BJ (cell line): ENCODE measurements around the gene ATP5F1E. TPM values are rescaled to one million over a fixed set of nuclear protein-coding genes. Genes with fewer than 3 reads are reported as not detected.

Experiments used
- CTCF ChIA-PET: fragments of 350-600 bp; formaldehyde crosslinking; extraction: SDS; loops from one replicate; lab custom pipeline; 2021; ENCODE audit warnings: antibody characterized with exemption, inconsistent platforms; lab: Yijun Ruan, JAX
- POLR2A ChIA-PET: fragments of 300-600 bp; sonication (Branson Sonifier 250); formaldehyde crosslinking; extraction: SDS; loops from one replicate; lab custom pipeline; 2021; ENCODE audit warnings: antibody characterized with exemption; lab: Charles Lee
- DNase-seq: peaks from one replicate; pipeline ENCODE4 v3.0.0-alpha.2; 2011; ENCODE audit warnings: low read depth
- H3K27me3 ChIP-seq: 2 replicates; pipeline ENCODE4 v1.6.0; 2011; ENCODE audit warnings: low read length; ENCODE audit not compliant: control insufficient read depth, insufficient read depth
- H3K36me3 ChIP-seq: 2 replicates; pipeline ENCODE4 v1.5.1; 2011; ENCODE audit warnings: low read length; ENCODE audit not compliant: control insufficient read depth, insufficient read depth
- H3K4me3 ChIP-seq: 2 replicates; pipeline ENCODE4 v1.5.1; 2011; ENCODE audit warnings: low read depth, mild to moderate bottlenecking, control low read depth, low read length
- polyA plus RNA-seq: library from polyadenylated mRNA; depleted of rRNA; stranded (reverse); fragments of >200 nt; gene quantifications from 2 replicates; pipeline ENCODE4 v1.2.3, GENCODE V29; 2011
- TF ChIP-seq, protein P1 (sequence below): IDR thresholded peaks from 2 replicates; pipeline ENCODE4 v1.5.1; 2011; ENCODE audit warnings: low read depth, mild to moderate bottlenecking, control low read depth, inconsistent platforms, low read length, moderate library complexity; ENCODE audit not compliant: insufficient read depth

Gene ATP5F1E
- polyA plus RNA-seq, 1 experiment, result 54.5 TPM

GRCh38 chr20:59064214-59064722, 32.1 kb upstream of the ATP5F1E start:
- TF ChIP-seq, protein P1, sequence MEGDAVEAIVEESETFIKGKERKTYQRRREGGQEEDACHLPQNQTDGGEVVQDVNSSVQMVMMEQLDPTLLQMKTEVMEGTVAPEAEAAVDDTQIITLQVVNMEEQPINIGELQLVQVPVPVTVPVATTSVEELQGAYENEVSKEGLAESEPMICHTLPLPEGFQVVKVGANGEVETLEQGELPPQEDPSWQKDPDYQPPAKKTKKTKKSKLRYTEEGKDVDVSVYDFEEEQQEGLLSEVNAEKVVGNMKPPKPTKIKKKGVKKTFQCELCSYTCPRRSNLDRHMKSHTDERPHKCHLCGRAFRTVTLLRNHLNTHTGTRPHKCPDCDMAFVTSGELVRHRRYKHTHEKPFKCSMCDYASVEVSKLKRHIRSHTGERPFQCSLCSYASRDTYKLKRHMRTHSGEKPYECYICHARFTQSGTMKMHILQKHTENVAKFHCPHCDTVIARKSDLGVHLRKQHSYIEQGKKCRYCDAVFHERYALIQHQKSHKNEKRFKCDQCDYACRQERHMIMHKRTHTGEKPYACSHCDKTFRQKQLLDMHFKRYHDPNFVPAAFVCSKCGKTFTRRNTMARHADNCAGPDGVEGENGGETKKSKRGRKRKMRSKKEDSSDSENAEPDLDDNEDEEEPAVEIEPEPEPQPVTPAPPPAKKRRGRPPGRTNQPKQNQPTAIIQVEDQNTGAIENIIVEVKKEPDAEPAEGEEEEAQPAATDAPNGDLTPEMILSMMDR, result no peak
- DNase-seq, result no peak
- Histone ChIP-seq H3K36me3 (no peaks in the 10 kb centered on the region), H3K4me3 (no peak overlapping the region), H3K27me3 (peaks cover 4% of the 10 kb centered on the region; the same call in 1 of the 2 replicates)
- ChIA-PET CTCF (interaction anchor here (2.8 kb wide), 1 partner anchor 19 kb away, joined by 11 read pairs; no protein-coding TSS in a partner anchor), POLR2A (no interaction called here)

DNA sequence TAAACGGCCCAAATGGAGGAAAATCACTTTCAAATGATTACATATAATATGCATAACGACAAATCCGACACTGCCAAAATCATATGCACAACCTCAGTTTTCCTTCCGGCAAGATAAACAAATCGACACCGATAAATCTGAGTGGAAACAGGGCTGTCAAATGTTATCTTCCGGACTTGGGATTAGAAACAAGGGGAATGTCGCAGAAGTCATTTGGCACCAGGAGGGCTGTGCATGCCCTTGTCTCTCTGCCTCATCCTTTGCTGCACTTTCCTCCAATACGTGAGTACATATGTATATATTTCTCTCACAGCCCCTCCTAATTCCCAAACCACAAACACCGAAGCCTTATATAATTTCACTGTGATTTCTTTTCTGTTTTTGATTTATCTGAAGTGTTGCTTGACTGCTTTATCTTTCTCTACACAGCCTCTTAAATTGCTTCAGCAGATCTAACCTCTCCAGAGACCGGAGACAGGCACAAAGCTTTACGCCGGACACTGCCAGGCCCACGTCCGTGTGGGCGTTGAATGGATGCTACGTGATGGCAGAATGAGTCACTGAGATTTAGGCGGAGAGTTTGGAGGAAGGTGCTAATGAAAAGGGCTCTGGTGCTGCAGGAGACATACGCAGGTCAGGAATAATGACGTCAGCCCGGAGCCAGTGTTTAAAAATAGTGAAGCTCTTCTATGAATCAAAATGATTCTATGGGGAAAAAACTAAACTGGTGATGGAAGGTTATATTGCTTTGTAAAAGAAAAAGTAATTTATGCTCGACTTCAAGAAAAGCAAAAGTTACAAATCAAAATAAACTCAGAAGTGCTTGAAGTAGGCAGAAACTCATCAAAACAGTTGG, 31.5 kb upstream of the ATP5F1E start:
- Histone ChIP-seq H3K36me3 (no peaks in the 10 kb centered on the region), H3K27me3 (peaks cover 4% of the 10 kb centered on the region; the same call in 1 of the 2 replicates), H3K4me3 (no peak overlapping the region)
- ChIA-PET CTCF (no interaction called here), POLR2A (no interaction called here)
- TF ChIP-seq, protein P1, result no peak
- no peak for DNase-seq

DNA sequence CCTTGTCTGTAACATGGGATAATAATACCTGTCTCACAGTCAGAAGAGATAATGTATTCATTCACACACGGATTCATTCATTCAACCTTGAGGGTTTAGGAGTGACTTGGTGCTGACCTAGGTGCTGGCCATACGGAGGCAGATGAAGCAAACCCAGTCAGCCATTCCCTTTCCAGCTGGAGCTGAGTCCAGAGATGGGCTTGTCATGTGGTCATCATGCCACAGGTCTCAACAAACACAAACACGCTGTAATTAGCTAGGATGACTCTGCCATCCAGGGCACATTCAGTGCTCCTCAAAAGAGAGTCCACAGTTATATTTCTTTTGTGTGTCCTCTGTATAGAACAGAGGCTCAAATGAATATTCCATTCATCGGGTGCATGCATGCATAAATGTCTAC, 29.9 kb upstream of the ATP5F1E start:
- no peak overlapping the region for H3K4me3 ChIP-seq
- CTCF ChIA-PET, result no interaction called here
- POLR2A ChIA-PET, result no interaction called here
- no peaks in the 10 kb centered on the region for H3K36me3 ChIP-seq
- TF ChIP-seq, protein P1, result no peak
- no peak for DNase-seq
- H3K27me3 ChIP-seq, result peaks cover 2% of the 10 kb centered on the region; the same call in 1 of the 2 replicates

DNA sequence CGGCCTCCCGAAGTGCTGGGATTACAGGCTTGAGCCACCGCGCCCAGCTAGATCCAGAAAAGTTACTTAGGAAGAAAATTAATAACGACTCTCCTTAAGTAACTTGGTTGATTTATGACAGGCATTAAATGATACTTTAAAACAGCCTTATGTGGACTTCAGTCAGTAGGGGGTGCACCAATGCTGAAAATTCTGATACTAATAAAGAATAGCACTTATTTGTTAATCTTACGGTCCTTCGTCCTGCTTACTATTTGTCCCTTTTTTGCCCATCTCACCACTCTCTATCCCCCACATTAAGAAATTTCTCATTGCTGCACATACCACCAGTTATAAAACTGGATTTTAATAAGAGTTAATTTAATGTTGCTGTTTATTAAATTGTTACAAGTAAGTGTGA, 23.2 kb upstream of the ATP5F1E start:
- CTCF ChIA-PET, result interaction anchor here (0.6 kb wide), 1 partner anchor 71 kb away, joined by 3 read pairs; no protein-coding TSS in a partner anchor
- POLR2A ChIA-PET, result no interaction called here
- H3K36me3 ChIP-seq, result no peaks in the 10 kb centered on the region
- TF ChIP-seq, protein P1, result peak; percentile 42
- DNase-seq, result no peak
- H3K4me3 ChIP-seq, result no peak overlapping the region
- peaks cover 9% of the 10 kb centered on the region for H3K27me3 ChIP-seq

DNA sequence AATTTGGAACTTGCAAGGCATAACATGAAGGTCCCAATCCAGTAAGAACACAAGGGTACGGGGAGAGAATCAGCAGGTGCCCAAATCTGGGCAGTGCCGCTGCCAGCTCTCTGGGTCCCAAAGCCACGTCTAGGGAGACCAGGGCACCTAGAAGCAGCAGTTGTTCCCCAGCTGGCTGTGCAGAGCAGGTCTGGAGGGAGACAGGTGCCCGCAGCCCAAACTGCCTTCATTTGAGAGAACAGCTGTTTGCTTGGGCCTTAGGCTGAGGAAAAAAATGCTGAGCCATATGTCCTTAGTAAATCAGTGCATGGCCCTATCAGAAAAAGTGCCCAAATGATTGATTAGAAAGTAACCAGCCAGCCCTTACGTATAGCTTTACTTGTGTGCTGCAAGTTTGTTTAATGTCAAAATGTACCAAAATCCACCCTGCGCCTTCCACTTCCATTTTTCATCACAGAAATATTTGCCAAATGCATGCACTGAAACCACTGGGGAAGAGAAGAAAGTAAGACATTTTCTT, 19.6 kb upstream of the ATP5F1E start:
- no peak for DNase-seq
- ChIA-PET POLR2A (no interaction called here), CTCF (no interaction called here)
- no peak overlapping the region for H3K4me3 ChIP-seq
- peaks cover 13% of the 10 kb centered on the region for H3K27me3 ChIP-seq
- TF ChIP-seq, protein P1, result no peak
- no peaks in the 10 kb centered on the region for H3K36me3 ChIP-seq
